Hepatocyte (in vitro differentiated cells): ENCODE results near the gene PSMB10.

Experiments used
- CTCF ChIP-seq: fragments of 200-600 bp; sonication (generic); IDR thresholded peaks from 2 replicates; pipeline ENCODE4 v1.5.1; 2016; ENCODE audit warnings: antibody characterized with exemption, mild to moderate bottlenecking; ENCODE audit not compliant: poor library complexity
- EZH2 ChIP-seq: fragments of 200-600 bp; sonication (generic); IDR thresholded peaks from 2 replicates; pipeline ENCODE4 v1.6.1; 2016; ENCODE audit warnings: antibody characterized with exemption, mild to moderate bottlenecking, borderline replicate concordance
- EZH2phosphoT487 ChIP-seq: fragments of 200-600 bp; sonication (generic); IDR thresholded peaks from one replicate; pipeline ENCODE4 v1.6.1; 2018; ENCODE audit warnings: antibody characterized with exemption, mild to moderate bottlenecking, low read depth, moderate library complexity; ENCODE audit not compliant: unreplicated experiment, severe bottlenecking

- TF ChIP-seq CTCF (no peak), EZH2 (no peak), EZH2phosphoT487 (no peak)
Observed at GRCh38 chr16:67919622-67920221, 16.9 kb downstream of the PSMB10 start.
